GM12801 (cell line): ENCODE results near the gene METTL14.

Source experiments
- TF ChIP-seq, protein P1 (sequence below): IDR thresholded peaks from one replicate; pipeline ENCODE4 v1.5.1; 2011; ENCODE audit warnings: control low read depth; ENCODE audit not compliant: insufficient read length; ENCODE audit errors: extremely low read depth

The METTL14 gene

DNA sequence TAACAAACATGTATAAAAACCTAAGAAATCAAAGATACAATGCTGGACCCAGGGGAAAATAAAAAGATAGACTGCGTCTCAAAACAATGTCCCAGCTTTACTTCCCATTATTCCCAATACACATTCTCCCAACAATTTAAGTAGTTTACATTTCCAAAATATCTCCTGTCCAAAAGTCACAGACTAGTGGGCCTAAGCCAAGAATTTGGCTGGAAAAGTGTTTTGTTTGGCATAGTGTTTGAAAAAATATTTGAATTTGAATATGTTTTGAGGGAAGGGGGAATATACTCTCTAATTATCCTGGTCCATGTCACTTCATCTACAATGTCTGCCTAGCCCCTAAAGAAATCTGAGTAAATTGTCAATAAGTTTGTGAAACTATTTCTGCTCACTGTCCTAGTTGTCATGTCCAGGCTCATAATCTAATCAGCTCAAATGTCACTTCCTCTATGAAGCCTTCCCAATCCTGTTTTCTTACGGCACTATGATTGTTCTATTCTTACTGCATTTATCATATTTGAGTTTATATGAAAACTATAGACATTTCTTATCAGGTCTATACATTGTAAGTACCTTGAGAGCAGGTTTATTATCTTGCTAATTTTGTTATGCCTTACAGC lies 76.3 kb downstream of the METTL14 start:
- TF ChIP-seq, protein P1, sequence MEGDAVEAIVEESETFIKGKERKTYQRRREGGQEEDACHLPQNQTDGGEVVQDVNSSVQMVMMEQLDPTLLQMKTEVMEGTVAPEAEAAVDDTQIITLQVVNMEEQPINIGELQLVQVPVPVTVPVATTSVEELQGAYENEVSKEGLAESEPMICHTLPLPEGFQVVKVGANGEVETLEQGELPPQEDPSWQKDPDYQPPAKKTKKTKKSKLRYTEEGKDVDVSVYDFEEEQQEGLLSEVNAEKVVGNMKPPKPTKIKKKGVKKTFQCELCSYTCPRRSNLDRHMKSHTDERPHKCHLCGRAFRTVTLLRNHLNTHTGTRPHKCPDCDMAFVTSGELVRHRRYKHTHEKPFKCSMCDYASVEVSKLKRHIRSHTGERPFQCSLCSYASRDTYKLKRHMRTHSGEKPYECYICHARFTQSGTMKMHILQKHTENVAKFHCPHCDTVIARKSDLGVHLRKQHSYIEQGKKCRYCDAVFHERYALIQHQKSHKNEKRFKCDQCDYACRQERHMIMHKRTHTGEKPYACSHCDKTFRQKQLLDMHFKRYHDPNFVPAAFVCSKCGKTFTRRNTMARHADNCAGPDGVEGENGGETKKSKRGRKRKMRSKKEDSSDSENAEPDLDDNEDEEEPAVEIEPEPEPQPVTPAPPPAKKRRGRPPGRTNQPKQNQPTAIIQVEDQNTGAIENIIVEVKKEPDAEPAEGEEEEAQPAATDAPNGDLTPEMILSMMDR = no peak

DNA sequence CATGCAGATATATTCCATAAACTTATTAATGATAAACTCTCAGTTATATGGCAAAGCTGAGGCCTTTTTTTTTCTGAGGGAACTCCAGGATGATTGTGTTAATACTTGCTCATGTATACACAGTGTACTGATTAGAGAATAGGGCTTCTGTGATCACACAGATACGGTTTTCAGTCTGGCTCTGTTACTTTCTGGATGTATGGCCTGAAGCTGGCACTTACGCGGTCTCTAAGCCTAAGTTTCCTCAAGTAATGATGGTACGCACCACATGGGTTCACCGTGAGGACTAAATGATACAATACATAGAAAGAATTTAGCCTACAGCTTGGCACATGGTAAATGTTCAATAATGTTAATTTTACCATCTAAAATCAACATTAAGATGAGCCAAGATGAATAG lies 77.0 kb downstream of the METTL14 start:
- TF ChIP-seq, protein P1 = no peak

DNA sequence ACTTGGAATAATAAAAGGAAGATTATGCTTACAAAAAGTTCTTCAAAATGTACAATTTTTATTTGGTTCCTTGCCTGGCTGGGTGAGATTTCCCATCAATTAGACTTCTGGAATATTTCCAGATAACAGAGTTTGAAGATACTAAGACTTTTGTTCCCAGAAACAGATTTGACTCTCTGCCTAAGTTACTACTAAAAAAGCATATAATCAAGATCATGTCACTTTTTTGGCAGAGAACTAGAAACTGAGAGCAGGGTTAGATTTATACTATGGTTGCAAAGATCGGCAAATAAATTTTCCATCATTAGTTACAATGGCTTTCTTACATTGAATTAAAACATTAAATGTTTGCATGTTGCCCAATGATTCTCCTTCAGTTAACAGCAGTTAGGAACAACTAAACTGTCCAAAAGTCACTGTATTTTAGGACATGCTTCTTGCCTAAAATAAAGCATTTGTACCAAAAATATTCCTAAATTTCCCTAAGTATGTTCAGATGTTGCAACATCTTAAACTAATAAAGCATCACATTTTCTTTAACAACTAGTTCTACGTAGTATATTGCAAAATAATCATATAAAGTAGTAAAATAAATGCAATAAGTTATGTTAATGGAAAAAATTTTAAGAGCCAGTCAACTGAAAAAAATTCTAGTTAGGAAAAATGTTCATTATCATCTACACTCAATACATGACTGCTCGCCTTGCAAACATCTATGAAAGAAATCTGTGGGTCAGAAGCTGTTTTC lies 77.7 kb downstream of the METTL14 start:
- TF ChIP-seq, protein P1 = no peak
